DMS114 treated with DMSO at 0.1 percent for 48 hours (cell line): Measurements from ENCODE around the gene CSMD2.

Source experiments
- DNase-seq: peaks from one replicate; lab custom pipeline; 2025; ENCODE audit not compliant: unreplicated experiment; lab: John Stamatoyannopoulos, UW

The CSMD2 gene

GRCh38 chr1:34156739-34157138 is 8.3 kb downstream of the CSMD2 start:
- no peak for DNase-seq

GRCh38 chr1:34155860-34156259 is 9.2 kb downstream of the CSMD2 start:
- no peak for DNase-seq

GRCh38 chr1:34153246-34153645 is 11.8 kb downstream of the CSMD2 start:
- no peak for DNase-seq

GRCh38 chr1:34149501-34149900 is 15.5 kb downstream of the CSMD2 start:
- no peak for DNase-seq

GRCh38 chr1:34147301-34147700 is 17.7 kb downstream of the CSMD2 start:
- DNase-seq: no peak

- DNase-seq: no peak
These were observed 20.3 kb downstream of the CSMD2 start for GRCh38 chr1:34144766-34145165.

GRCh38 chr1:34143975-34144374 is 21.1 kb downstream of the CSMD2 start:
- DNase-seq: no peak

GRCh38 chr1:34140011-34140676 is 24.9 kb downstream of the CSMD2 start:
- DNase-seq: no peak

- no peak for DNase-seq
These were observed 27.6 kb downstream of the CSMD2 start for GRCh38 chr1:34137411-34137810.

GRCh38 chr1:34132161-34132420 is 32.9 kb downstream of the CSMD2 start:
- no peak for DNase-seq

- DNase-seq: no peak
These were observed 33.5 kb downstream of the CSMD2 start for GRCh38 chr1:34131396-34132160.

GRCh38 chr1:34130306-34130705 is 34.7 kb downstream of the CSMD2 start:
- DNase-seq: no peak

- no peak for DNase-seq
These were observed 35.4 kb downstream of the CSMD2 start for GRCh38 chr1:34129630-34130029.

GRCh38 chr1:34128186-34128889 is 36.7 kb downstream of the CSMD2 start:
- no peak for DNase-seq

- no peak for DNase-seq
These were observed 37.7 kb downstream of the CSMD2 start for GRCh38 chr1:34127006-34128000.

GRCh38 chr1:34126486-34126885 is 38.5 kb downstream of the CSMD2 start:
- DNase-seq: no peak

GRCh38 chr1:34125721-34126380 is 39.2 kb downstream of the CSMD2 start:
- no peak for DNase-seq

GRCh38 chr1:34122080-34122932 is 42.7 kb downstream of the CSMD2 start:
- DNase-seq: no peak

- DNase-seq: no peak
These were observed 49.8 kb downstream of the CSMD2 start for GRCh38 chr1:34115233-34115632.

GRCh38 chr1:34113887-34114286 is 51.1 kb downstream of the CSMD2 start:
- DNase-seq: peak; percentile 28
